ENCODE data around the gene BTG4. TPM values are rescaled to one million over a fixed set of nuclear protein-coding genes. Genes with fewer than 3 reads are reported as not detected.

The BTG4 gene
- total and polyA plus RNA-seq, 9 of the 15 experiments (the other 6 are each of a cell fraction or from before 2014, with no cell fraction given), result not detected

DNA sequence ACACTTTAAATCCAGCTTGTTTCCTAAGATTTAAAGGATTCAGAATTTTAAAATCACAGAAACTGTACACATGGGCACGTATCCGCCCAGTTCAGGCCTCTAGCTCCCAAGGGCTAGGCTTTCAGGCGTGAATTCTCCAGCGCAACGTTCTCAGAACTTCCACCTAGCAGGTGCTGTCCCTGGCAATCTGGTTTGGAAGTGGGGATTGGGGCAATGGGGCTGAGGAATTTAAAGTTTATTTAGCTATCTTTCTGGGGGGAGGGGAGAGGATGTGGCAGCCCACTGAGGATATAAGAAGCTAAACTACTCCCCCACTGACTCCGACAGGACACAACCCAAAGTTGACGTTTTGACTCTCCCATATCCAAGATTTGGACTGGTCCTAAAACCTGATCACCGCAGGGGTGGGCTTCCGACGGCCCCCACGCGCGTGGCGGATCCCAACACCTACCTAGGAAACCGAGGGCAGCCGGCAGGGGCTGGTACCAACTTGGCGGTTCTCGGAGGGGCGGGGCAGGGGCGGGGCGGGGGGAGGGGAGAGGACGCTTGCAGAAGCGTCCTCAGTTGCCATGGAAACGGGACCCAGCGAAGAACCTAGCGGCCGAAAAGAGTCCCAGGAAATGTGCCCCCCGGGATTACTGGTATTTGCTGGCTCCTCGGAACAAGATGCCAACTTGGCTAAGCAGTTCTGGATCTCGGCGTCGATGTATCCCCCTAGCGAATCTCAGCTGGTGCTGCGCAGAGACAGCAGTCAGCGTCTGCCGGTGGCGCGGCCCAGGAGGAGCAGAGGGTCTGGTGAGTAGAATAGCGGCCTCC, 2.2 kb upstream of the BTG4 start, which contains the start of gene HOATZ:
HOATZ (plus strand) TSS at position 563 of the 816 bp plus-strand sequence; CDS start at position 570, 7 bp downstream.
- Histone ChIP-seq H3K27ac (ENCODE audit: extremely low read depth, low read depth, low read length) (no peak within 1 kb of the TSS), H3K9me1 (ENCODE audit: control insufficient read depth, insufficient read depth, low read length) (no peaks in the 10 kb centered on the region), H3K4me1 (replicated peaks in 1 of 2; ENCODE audit: control insufficient read depth in 2 of 2, insufficient read depth in 2 of 2, low read length in 2 of 2) (peaks cover 0 to 9% of the 10 kb centered on the region in 2 experiments; a peak in 3 of 5 replicates), H3K4me2 (ENCODE audit: insufficient read depth, low read length) (no peak within 1 kb of the TSS), H4K20me1 (replicated peaks; ENCODE audit: control insufficient read depth, insufficient read depth, low read length) (no peaks in the 10 kb centered on the region), H3K79me2 (ENCODE audit: control insufficient read depth, insufficient read depth, low read length) (no peaks in the 10 kb centered on the region), H3K9me3 (replicated peaks; ENCODE audit: control insufficient read depth, insufficient read depth, low read depth, low read length) (no peaks in the 10 kb centered on the region), H3K36me3 (ENCODE audit: control insufficient read depth, insufficient read depth, low read length) (no peaks in the 10 kb centered on the region), H3K4me3 (no peak within 1 kb of the TSS), H2AFZ (ENCODE audit: low read depth, low read length) (no peak within 1 kb of the TSS), H3K9ac (ENCODE audit: insufficient read depth in 1 of 2, low read depth in 2 of 2, low read length in 2 of 2) (0 out of 4 replicates have a peak within 1 kb of the TSS, but pooled peaks of 1 of the 2 experiments have one; percentile 10), H3K27me3 (ENCODE audit: control insufficient read depth in 2 of 2, insufficient read depth in 2 of 2, low read length in 2 of 2) (peaks cover 11 to 15% of the 10 kb centered on the region in 2 experiments; a peak in 4 of 5 replicates)
- BruUV-seq (replicated peaks), result no TSS peak
- FAIRE-seq (no peak), ATAC-seq (peak; percentile 70), DNase-seq (ENCODE audit: extremely low read depth in 1 of 4, low spot score in 3 of 4) (peak; percentile 14 to 32 (median 20))
- POLR2A ChIA-PET, result no interaction called here
- intact Hi-C loops (cut with micrococcal nuclease), result no loop called here
- in situ Hi-C loops (cut with MboI), result no loop called here
- CTCF ChIA-PET (ENCODE audit: low intra/inter-chr PET ratio), result no interaction called here
- WGBS (ENCODE audit: insufficient coverage, low coverage, missing lambda C conversion rate), result 16% methylated on average over 24 of the region's 39 CpGs
- TF ChIP-seq PBX2 (CRISPR knock-in tag; IDR thresholded peaks at IDR 0.05; ENCODE audit: low read depth) (no peak), PBX2 (tag; conservative IDR thresholded peaks at IDR 0.05; ENCODE audit: low read depth) (no peak), PKNOX1 (IDR thresholded peaks at IDR 0.05) (peak; percentile 36), VEZF1 (CRISPR knock-in tag; IDR thresholded peaks at IDR 0.05) (0 out of 2 replicates have a peak, but pooled peaks have one; percentile 23), ZNF324 (CRISPR knock-in tag; IDR thresholded peaks at IDR 0.05) (no peak), PPARD (CRISPR knock-in tag; IDR thresholded peaks at IDR 0.05) (no peak), CBFA2T2 (conservative IDR thresholded peaks at IDR 0.05) (no peak), RFX1 (IDR thresholded peaks at IDR 0.05) (peak; percentile 88), ZBTB26 (CRISPR knock-in tag; IDR thresholded peaks at IDR 0.05) (no peak)
- TF ChIP-seq, protein P1, sequence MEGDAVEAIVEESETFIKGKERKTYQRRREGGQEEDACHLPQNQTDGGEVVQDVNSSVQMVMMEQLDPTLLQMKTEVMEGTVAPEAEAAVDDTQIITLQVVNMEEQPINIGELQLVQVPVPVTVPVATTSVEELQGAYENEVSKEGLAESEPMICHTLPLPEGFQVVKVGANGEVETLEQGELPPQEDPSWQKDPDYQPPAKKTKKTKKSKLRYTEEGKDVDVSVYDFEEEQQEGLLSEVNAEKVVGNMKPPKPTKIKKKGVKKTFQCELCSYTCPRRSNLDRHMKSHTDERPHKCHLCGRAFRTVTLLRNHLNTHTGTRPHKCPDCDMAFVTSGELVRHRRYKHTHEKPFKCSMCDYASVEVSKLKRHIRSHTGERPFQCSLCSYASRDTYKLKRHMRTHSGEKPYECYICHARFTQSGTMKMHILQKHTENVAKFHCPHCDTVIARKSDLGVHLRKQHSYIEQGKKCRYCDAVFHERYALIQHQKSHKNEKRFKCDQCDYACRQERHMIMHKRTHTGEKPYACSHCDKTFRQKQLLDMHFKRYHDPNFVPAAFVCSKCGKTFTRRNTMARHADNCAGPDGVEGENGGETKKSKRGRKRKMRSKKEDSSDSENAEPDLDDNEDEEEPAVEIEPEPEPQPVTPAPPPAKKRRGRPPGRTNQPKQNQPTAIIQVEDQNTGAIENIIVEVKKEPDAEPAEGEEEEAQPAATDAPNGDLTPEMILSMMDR (IDR thresholded peaks at IDR 0.05 in 2 of 3, conservative IDR thresholded peaks at IDR 0.05 in 1 of 3; ENCODE audit: insufficient read depth in 2 of 3, low read depth in 1 of 3, low read length in 3 of 3), result no peak

Data from K562 (cell line).